NCI-H2029 treated with DMSO at 0.1 percent for 48 hours (cell line): ENCODE measurements around the gene PPFIA4.
"Not testable (repeated sequence)": the region's sequence is repeated elsewhere in the genome, so short reads cannot be mapped to it uniquely, and the experiment has no call there.

Experiments used
- DNase-seq: peaks from one replicate; lab custom pipeline; 2025; lab: John Stamatoyannopoulos, UW

PPFIA4 gene

DNA sequence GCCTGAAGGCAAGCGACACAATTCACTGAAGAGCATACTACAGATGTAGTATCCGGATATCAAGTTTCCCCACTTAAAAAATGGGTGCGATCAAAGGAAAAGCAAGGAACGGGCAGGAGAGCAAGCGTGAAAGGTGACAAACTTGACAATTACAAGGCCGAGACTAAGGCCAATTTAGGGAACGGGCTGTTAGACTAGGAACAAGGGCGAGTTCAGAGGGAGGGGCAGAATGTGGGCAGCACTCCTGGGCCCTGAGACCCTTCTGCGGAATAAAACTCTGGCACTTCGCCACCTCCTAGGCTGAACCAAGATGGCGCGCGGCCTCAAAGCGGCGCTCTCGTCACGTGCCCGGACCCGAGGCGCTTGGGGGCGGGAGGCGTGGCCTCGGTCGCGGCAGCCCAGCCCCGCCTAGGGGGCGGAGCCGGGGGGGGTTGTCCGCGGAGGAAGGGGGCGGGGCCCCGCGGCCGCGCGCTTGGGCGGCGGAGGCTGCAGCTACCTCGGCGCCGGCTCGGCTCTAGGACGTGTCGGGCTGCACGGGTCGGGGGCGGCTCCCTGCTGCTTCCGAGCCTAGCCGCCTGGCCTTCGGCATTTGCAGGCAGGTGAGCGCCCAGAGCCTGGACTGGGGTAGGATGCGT, at the start of gene PPFIA4:
TSS of gene PPFIA4 (plus strand) at position 461 of the 635 bp plus-strand sequence. CDS start 12,518 bp downstream, outside the sequence.
- peak; percentile 89 for DNase-seq

GRCh38 chr1:202976633-202977032, 49.7 kb upstream of the PPFIA4 start:
- no peak for DNase-seq

GRCh38 chr1:202979459-202979858, 46.8 kb upstream of the PPFIA4 start:
- no peak for DNase-seq

DNA sequence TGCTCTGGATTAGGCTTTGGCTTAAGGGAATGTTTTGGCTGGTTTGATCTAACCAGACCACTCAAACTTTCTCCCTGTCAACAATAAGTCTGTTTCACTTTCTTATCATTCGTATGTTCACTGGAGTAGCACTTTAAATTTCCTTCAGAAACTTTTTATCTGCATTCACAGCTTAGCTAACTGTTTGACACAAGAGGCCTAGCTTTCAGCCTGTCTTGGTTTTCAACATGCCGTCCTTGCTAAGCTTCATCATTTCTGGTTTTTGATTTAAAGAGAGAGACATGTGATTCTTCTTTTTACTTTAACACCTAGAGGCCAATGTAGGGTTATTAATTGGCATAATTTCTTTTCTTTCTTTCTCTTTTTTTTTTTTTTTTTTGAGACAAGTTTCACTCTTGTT, 44.4 kb upstream of the PPFIA4 start:
- DNase-seq, result no peak

GRCh38 chr1:202982715-202983430, 43.4 kb upstream of the PPFIA4 start:
- no peak for DNase-seq

- not testable (repeated sequence) for DNase-seq
Measured at GRCh38 chr1:202986120-202986519, 40.2 kb upstream of the PPFIA4 start.

DNA sequence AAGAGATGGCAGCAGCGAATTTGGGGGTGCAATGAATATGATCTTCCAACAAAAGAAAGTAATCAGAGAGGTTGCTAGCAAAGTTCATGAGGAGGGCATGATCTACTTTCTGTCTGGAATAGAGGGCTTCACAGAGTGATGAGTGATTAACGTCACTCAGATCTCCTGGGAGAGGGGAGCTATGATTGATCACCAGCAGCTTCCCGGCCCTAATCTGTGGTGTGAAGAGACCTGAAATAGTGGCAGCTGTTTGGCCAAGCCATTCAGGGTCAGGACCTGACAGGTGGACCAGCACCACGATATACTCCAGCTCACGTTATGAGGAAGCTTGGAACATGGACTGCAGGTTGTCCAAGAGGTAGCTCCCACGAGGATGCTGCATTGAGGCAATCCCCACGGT, 39.0 kb upstream of the PPFIA4 start:
- DNase-seq, result no peak

DNA sequence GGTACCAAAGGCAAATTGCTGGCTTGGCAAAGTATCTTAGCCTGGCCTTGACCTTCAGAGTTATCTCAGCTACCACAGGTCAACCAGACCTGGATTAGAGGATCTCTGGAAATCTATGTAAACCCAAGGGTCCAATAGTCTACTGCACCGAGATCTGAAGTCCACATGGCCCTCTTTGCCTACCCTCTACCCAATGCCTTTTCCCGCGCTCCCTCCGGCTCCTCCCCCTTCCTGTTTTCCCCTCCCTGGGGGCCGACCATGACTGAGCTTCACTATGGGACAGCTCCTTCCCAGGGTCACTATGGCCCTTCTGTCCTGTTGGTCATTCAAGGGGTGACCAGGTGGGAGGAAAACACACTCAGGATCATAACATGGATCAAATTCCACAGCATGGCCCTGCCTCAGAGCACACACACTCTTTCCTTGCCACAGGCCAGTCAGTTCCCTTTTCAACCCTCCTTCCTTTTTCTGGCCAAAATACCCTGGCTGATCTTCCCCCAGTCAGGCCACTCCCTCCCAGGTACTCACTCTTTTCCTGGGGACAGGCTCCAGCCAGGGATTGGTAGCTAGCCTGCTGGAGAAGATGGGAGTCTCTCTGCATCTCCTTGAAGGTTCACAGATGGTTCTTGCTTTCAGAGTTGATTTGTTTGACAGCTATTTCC, 38.2 kb upstream of the PPFIA4 start:
- no peak for DNase-seq

- no peak for DNase-seq
Measured at GRCh38 chr1:202989879-202990278, 36.4 kb upstream of the PPFIA4 start.

DNA sequence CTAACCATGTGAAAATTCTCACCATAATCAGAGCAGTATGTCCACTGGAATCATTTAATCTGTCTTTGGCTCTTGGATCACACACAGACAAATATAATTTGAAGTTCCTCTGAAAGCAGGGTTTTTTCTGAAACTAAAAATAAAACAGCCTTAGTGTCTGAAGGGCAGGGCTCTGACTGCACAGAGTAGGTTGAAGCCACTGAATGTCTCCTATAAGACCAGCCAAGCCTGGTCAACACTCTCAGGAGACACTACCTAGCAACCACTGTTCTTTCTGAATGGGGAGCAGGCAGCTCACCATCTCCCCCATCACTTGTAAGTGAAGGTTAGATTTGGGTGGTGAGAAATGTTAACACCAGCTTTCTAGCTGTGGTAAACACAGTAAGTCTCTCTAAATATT, 35.2 kb upstream of the PPFIA4 start:
- no peak for DNase-seq

GRCh38 chr1:202994756-202995155, 31.5 kb upstream of the PPFIA4 start:
- DNase-seq, result no peak

DNA sequence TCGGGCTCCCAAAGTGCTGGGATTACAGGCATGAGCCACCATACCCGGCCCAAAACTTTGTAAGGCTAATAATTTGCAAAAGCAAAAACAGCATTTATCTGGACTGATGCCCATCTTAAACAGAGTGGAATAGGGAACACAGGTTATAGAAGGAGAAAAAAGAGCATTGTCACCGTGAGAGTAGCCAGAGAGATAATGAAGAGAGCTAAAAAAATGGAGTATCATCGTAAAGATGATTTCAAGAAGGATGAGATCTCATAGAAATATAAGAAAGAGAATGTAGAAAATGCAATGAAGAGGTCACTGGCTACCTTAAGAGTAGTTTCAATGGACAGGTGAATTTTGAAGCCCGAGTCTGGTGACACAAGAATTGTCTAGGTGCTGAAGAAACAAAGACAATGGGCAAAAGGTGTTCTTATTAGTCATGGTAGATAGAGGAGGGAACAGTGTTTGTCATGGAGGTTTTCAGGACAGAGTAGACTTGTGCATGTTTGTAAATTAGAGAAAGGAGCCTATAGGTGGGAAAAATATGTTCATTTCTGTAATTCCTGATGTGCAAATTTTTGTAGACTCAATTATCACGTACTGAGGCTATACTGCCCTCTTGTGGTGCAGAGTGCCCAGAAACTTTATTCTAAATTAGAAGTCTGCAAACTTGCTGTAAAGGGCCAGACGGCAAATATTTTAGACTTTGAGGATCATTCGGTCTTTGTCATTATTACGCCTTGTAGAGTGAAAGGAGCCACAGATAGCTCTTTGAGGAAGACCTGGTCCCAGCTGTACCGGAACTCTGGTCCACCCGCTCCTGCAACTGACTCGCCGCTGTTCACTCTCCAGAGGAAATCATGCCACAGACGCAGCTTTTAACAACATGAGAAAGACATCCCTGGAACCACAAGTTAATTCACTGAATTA, 27.2 kb upstream of the PPFIA4 start:
- DNase-seq, result no peak

DNA sequence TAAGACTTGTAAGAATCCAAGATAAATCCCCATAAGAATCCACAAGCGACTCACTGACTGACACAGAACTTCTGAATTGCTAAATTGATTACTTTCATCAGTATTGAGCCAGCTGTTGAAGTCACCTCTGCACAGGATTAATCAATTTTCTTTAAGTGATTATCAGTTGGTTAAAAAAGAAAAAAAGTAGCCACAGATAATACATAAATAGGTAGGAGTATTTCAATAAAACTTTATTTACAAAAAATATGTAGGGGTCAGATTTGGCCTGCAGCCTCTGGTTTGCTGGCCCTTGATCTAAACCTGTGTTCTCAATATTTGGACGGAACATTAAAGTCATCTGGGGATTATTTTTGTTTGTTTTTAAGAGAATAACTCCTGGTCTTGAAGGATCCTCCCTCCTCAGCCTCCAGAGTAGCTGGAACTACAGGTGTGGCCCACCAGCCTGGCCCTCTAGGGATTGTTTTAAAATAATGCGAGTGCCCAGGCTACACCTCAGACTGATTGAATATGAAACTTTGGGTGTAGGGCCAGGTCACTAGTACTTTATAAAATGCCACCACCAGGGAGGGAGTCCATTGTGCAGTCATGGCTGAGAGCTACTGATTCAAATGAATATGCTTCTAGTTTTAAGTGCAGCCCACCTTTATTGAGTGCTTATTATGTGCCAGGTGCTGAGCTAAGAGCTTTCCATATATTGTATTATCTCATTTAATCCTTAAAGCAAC, 25.9 kb upstream of the PPFIA4 start:
- DNase-seq, result no peak

- DNase-seq, result no peak
Measured at GRCh38 chr1:203001986-203002385, 24.3 kb upstream of the PPFIA4 start.

GRCh38 chr1:203002951-203003350, 23.3 kb upstream of the PPFIA4 start:
- no peak for DNase-seq

- DNase-seq, result not testable (repeated sequence)
Measured at GRCh38 chr1:203005395-203006142, 20.7 kb upstream of the PPFIA4 start.

DNA sequence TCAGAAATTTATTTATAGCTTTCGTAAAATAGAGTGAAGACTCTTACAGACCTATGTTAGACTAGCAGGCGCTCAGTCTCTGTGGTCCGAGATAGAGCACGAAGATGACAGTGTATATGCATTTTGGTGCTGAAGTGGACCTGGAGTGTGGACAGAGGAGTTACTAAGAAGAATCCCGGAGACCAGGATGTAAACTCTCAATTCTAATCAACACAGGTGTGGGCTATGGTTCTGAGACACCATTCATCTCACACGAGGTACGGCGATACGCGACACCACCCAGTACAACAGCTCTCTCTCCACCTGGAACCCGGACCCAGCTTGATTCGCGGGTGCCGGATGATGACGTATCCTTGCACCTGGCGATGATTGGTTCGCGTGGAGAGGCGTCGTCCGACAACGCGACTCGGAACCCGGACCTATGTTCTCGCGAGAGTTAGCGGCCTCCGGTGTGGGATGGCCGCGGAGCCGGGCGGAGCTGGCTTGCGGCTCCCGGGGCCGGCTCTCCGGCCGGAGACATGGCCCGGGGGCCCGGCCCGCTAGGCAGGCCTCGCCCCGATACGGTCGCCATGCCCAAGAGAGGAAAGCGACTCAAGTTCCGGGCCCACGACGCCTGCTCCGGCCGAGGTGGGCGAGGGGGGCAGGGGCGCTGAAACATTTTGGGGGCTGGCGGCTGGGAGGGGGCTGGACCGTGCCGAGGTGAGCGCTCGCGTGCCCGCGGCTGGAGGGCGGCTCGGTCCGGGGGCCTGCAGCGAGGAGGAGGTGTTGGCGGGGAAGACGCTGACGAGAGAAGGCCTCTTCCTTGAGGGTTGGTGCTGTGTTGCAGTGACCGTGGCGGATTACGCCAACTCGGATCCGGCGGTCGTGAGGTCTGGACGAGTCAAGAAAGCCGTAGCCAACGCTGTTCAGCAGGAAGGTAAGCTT, 19.1 kb upstream of the PPFIA4 start, which contains the start of gene TMEM183A:
TSS of gene TMEM183A (plus strand) at position 427 of the 924 bp plus-strand sequence. CDS start at position 519, 92 bp downstream.
- DNase-seq, result peak; percentile 83

GRCh38 chr1:203009185-203009584, 17.1 kb upstream of the PPFIA4 start:
- DNase-seq, result no peak

DNA sequence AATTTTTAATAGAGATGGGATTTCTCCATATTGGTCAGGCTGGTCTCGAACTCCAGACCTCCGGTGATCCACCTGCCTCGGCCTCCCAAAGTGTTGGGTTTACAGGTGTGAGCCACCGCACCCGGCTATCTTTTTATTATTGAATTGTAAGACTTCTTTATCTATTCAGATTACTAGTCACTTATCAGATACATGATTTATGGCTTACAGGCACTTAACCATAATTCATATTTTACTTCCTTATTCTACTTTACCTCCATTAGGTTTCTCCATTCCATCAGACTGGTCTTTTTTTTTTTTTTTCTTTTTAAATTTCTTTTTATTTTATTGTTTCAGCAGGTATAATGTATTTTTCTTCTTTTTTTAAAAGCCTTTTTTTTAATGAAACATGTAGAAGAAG, 14.7 kb upstream of the PPFIA4 start:
- no peak for DNase-seq
